GM19239 (cell line): ENCODE data around the gene HUS1B.

Experiments used
- DNase-seq: peaks from one replicate; pipeline ENCODE4 v3.0.0; 2011; ENCODE audit warnings: low spot score; ENCODE audit not compliant: insufficient read length
- FAIRE-seq: peaks from 2 replicates; lab custom pipeline; 2011; peaks lifted over from hg19 to GRCh38; lab: Jason Lieb, UNC

The HUS1B gene

GRCh38 chr6:628766-629165 is 28.1 kb downstream of the HUS1B start:
- DNase-seq (peak; percentile 12), FAIRE-seq (peak; percentile 68)

GRCh38 chr6:626236-626635 is 30.7 kb downstream of the HUS1B start:
- FAIRE-seq (no peak), DNase-seq (no peak)

- no peak for FAIRE-seq
Measured at GRCh38 chr6:624979-625378, 31.9 kb downstream of the HUS1B start.

GRCh38 chr6:622462-622861 is 34.4 kb downstream of the HUS1B start:
- FAIRE-seq (no peak), DNase-seq (no peak)

More at GRCh38 chr6:624979-625378, 31.9 kb downstream of the HUS1B start:
- DNase-seq = no peak

GRCh38 chr6:621931-622330 is 35.0 kb downstream of the HUS1B start:
- FAIRE-seq (no peak), DNase-seq (no peak)

- FAIRE-seq (no peak), DNase-seq (no peak)
Measured at GRCh38 chr6:620950-621349, 36.0 kb downstream of the HUS1B start.

GRCh38 chr6:620166-620565 is 36.7 kb downstream of the HUS1B start:
- no peak for DNase-seq
- FAIRE-seq = no peak

- no peak for FAIRE-seq
Measured at GRCh38 chr6:617456-618100, 39.3 kb downstream of the HUS1B start.

GRCh38 chr6:613981-614380 is 42.9 kb downstream of the HUS1B start:
- no peak for DNase-seq
- no peak for FAIRE-seq

More at GRCh38 chr6:617456-618100, 39.3 kb downstream of the HUS1B start:
- no peak for DNase-seq

- DNase-seq (no peak), FAIRE-seq (no peak)
Measured at GRCh38 chr6:611928-612327, 45.0 kb downstream of the HUS1B start.

GRCh38 chr6:610882-611281 is 46.0 kb downstream of the HUS1B start:
- no peak for DNase-seq

GRCh38 chr6:609905-610304 is 47.0 kb downstream of the HUS1B start:
- no peak for FAIRE-seq
- no peak for DNase-seq

More at GRCh38 chr6:610882-611281, 46.0 kb downstream of the HUS1B start:
- peak; percentile 84 for FAIRE-seq

- no peak for DNase-seq
- no peak for FAIRE-seq
Measured at GRCh38 chr6:606829-607379, 50.0 kb downstream of the HUS1B start.
